Common myeloid progenitor, CD34-positive (primary cell): Measurements from ENCODE around the gene MAB21L2.

Source experiments
- CTCF ChIA-PET: fragments of 350-600 bp; sonication (Branson Sonifier 250); formaldehyde crosslinking; loops from one replicate; lab custom pipeline; 2021; ENCODE audit warnings: antibody characterized with exemption; lab: Charles Lee
- POLR2A ChIA-PET: fragments of 350-600 bp; sonication (Branson Sonifier 250); formaldehyde crosslinking; loops from one replicate; lab custom pipeline; 2021; ENCODE audit warnings: antibody characterized with exemption; lab: Charles Lee
- DNase-seq, 3 donors: peaks; one replicate each; pipeline versions ENCODE4 v3.0.0 to v3.0.0-alpha.2; 2013
- H3K27ac ChIP-seq, 2 experiments: 1 replicate in 1 of 2; 2 replicates in 1 of 2; pipeline ENCODE4 v1.7.0; 2013; ENCODE audit warnings: inconsistent platforms in 2 of 2, low read length in 2 of 2, mild to moderate bottlenecking in 2 of 2, low read depth in 1 of 2, moderate library complexity in 1 of 2; ENCODE audit not compliant: severe bottlenecking in 2 of 2, insufficient read depth in 1 of 2, poor library complexity in 1 of 2
- H3K27me3 ChIP-seq, 5 experiments: replicated peaks in 2 of 5; 1 replicate in 3 of 5; 2 replicates in 2 of 5; pipeline versions ENCODE4 v1.6.1 to v1.7.0; 2013; ENCODE audit warnings: low read length in 4 of 5, mild to moderate bottlenecking in 2 of 5, moderate library complexity in 2 of 5, inconsistent platforms in 1 of 5; ENCODE audit not compliant: insufficient read depth in 5 of 5, control insufficient read depth in 4 of 5
- H3K36me3 ChIP-seq, 4 experiments: 1 replicate in 2 of 4; 2 replicates in 2 of 4; pipeline versions ENCODE4 v1.6.1 to v1.7.0; 2013; ENCODE audit warnings: low read length in 3 of 4, control low read depth in 1 of 4, mild to moderate bottlenecking in 1 of 4; ENCODE audit not compliant: control insufficient read depth in 4 of 4, insufficient read depth in 4 of 4
- H3K4me1 ChIP-seq, 4 experiments: 1 replicate in 3 of 4; 2 replicates in 1 of 4; pipeline versions ENCODE4 v1.6.1 to v1.7.1; 2013; ENCODE audit warnings: low read length in 3 of 4, mild to moderate bottlenecking in 3 of 4, control low read depth in 1 of 4, inconsistent platforms in 1 of 4, moderate library complexity in 1 of 4; ENCODE audit not compliant: control insufficient read depth in 4 of 4, insufficient read depth in 4 of 4; ENCODE audit errors: control extremely low read depth in 1 of 4
- H3K4me3 ChIP-seq, 7 experiments: 1 replicate in 4 of 7; 2 replicates in 3 of 7; pipeline versions ENCODE4 v1.5.1 to v1.7.0; 2013; ENCODE audit warnings: mild to moderate bottlenecking in 7 of 7, low read length in 6 of 7, moderate library complexity in 6 of 7, inconsistent platforms in 2 of 7, low read depth in 2 of 7, control low read depth in 1 of 7; ENCODE audit not compliant: insufficient read depth in 4 of 7, control insufficient read depth in 1 of 7; ENCODE audit errors: extremely low read depth in 1 of 7
- H3K9me3 ChIP-seq, 5 experiments: 1 replicate in 4 of 5; 2 replicates in 1 of 5; pipeline versions ENCODE4 v1.6.1 to v1.7.1; 2013; ENCODE audit warnings: low read length in 4 of 5, mild to moderate bottlenecking in 2 of 5, inconsistent platforms in 1 of 5, low read depth in 1 of 5, moderate library complexity in 1 of 5; ENCODE audit not compliant: control insufficient read depth in 4 of 5, insufficient read depth in 2 of 5; ENCODE audit errors: control extremely low read depth in 1 of 5
- WGBS: methylation state at CpG from one replicate; pipeline ENCODE4 v1.1.5; 2013; ENCODE audit not compliant: insufficient coverage; 5-methylcytosine and 5-hydroxymethylcytosine counted together

The MAB21L2 gene

GRCh38 chr4:150598909-150599308 lies 17.0 kb downstream of the MAB21L2 start:
- CTCF ChIA-PET = interaction anchor here (1.4 kb wide), 1 partner anchor 30 kb away, joined by 3 read pairs; no protein-coding TSS in a partner anchor
- DNase-seq = no peak
- Histone ChIP-seq H3K4me1 (no peaks in the 10 kb centered on the region), H3K4me3 (no peak overlapping the region), H3K27me3 (no peaks in the 10 kb centered on the region), H3K36me3 (peaks cover 0 to 18% (median 7%) of the 10 kb centered on the region in 4 experiments), H3K27ac (no peak overlapping the region), H3K9me3 (no peaks in the 10 kb centered on the region)
- WGBS = 95% methylated on average over 12 of the region's 12 CpGs
- POLR2A ChIA-PET = no interaction called here

- ChIA-PET CTCF (no interaction called here), POLR2A (no interaction called here)
- DNase-seq = no peak
- WGBS = no CpG with 5 or more reads among the region's 1 CpG
- Histone ChIP-seq H3K4me1 (no peaks in the 10 kb centered on the region), H3K9me3 (no peaks in the 10 kb centered on the region), H3K27ac (no peak overlapping the region), H3K4me3 (no peak overlapping the region), H3K36me3 (peaks cover 0 to 18% (median 7%) of the 10 kb centered on the region in 4 experiments), H3K27me3 (no peaks in the 10 kb centered on the region)
These were observed 17.6 kb downstream of the MAB21L2 start for GRCh38 chr4:150599547-150599946.

- no peaks in the 10 kb centered on the region for H3K27me3 ChIP-seq
- H3K4me3 ChIP-seq = no peak overlapping the region
- H3K36me3 ChIP-seq = peaks cover 0 to 18% (median 7%) of the 10 kb centered on the region in 4 experiments
- no peaks in the 10 kb centered on the region for H3K9me3 ChIP-seq
- 96% methylated on average over 5 of the region's 5 CpGs for WGBS
- no peaks in the 10 kb centered on the region for H3K4me1 ChIP-seq
- ChIA-PET CTCF (no interaction called here), POLR2A (no interaction called here)
- DNase-seq = no peak
- no peak overlapping the region for H3K27ac ChIP-seq
These were observed 19.0 kb downstream of the MAB21L2 start for GRCh38 chr4:150600812-150601445.

DNA sequence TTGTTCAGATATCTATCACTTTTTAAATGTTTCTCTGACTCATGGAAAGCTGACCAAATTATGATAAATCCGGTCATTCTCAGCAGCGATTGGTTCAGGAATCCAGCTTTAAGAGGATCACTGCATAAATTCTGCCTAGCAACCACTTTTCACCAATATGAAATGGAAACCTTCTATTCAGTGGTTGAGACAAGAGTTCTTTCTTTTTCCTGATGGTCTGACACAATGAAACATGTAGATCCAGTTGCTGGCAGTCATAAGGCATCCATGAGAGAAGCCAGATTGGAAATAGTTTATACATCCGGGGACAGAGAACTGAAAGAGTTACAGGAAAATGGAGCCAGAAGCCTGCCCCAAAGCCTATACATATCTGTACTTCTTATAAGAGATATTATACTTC lies 27.2 kb downstream of the MAB21L2 start:
- POLR2A ChIA-PET = no interaction called here
- Histone ChIP-seq H3K4me1 (peaks cover 0 to 2% (median 0%) of the 10 kb centered on the region in 4 experiments), H3K9me3 (no peaks in the 10 kb centered on the region), H3K36me3 (peaks cover 0 to 2% (median under 1%) of the 10 kb centered on the region in 4 experiments), H3K27ac (no peak overlapping the region), H3K27me3 (no peaks in the 10 kb centered on the region), H3K4me3 (no peak overlapping the region)
- WGBS = 100% methylated on average over 2 of the region's 3 CpGs
- CTCF ChIA-PET = interaction anchor here (1.5 kb wide), 1 partner anchor 60 kb away, joined by 3 read pairs; no protein-coding TSS in a partner anchor
- no peak for DNase-seq

- Histone ChIP-seq H3K4me3 (peak overlapping the region in 2 of 7 experiments; percentile 55 to 66), H3K27me3 (no peaks in the 10 kb centered on the region), H3K27ac (peak overlapping the region in 1 of 2 experiments; percentile 66), H3K36me3 (peaks cover 0 to 14% (median 5%) of the 10 kb centered on the region in 4 experiments), H3K9me3 (peaks cover 0 to 4% (median 0%) of the 10 kb centered on the region in 5 experiments), H3K4me1 (peaks cover 0 to 3% (median 0%) of the 10 kb centered on the region in 4 experiments)
- 44% methylated on average over 1 of the region's 1 CpG for WGBS
- POLR2A ChIA-PET = interaction anchor here (0.6 kb wide), 1 partner anchor 243 kb away, joined by 3 read pairs; no protein-coding TSS in a partner anchor
- CTCF ChIA-PET = interaction anchor here (1.0 kb wide), 1 partner anchor 33 kb away, joined by 3 read pairs; no protein-coding TSS in a partner anchor
- DNase-seq = peak in 2 of 3 donors; percentile 8 to 21
These were observed 37.1 kb downstream of the MAB21L2 start for GRCh38 chr4:150619042-150619441.

DNA sequence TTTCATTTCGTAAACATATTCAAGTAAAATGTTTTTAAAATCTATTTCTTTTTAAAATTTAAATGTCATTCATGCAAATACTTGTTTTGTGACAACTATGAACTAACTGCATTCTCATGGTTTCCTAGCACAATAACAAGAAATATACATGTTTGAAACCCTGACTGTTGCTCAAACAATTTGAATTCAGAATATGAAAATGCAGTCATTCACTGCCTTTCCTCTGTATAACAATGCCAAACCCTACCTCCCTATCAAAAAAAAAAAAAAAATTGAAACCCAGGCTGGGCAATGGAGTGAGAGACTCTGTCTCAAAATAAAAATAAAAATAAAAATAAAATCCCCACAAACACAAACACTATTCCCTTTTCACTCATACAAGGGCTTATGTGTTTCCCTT lies 42.1 kb downstream of the MAB21L2 start:
- H3K4me1 ChIP-seq = peaks cover 0 to 3% (median 0%) of the 10 kb centered on the region in 4 experiments
- no peak for DNase-seq
- H3K9me3 ChIP-seq = peaks cover 0 to 4% (median 0%) of the 10 kb centered on the region in 5 experiments
- no peaks in the 10 kb centered on the region for H3K27me3 ChIP-seq
- ChIA-PET CTCF (no interaction called here), POLR2A (no interaction called here)
- peaks cover 0 to 4% (median 1%) of the 10 kb centered on the region in 4 experiments for H3K36me3 ChIP-seq
- H3K27ac ChIP-seq = no peak overlapping the region
- WGBS = no CpG with 5 or more reads among the region's 1 CpG
- no peak overlapping the region for H3K4me3 ChIP-seq

DNA sequence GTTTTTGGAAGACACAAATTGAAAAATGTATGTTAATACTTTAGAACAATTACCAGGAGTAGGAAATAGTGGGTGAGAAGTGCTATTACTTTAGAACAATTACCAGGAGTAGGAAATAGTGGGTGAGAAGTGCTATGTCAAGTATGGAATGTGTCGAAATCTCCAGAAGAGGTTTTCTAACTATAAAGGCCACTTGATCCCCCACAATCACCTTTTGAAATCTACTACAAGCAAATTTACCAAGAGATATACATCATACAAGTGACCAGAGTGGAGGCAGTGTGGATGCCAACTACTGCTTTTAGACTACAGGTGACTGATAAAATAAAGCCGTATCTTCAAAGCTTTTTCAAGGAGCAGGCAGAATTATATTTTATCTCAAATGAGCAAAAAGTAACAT lies 43.1 kb downstream of the MAB21L2 start:
- Histone ChIP-seq H3K27me3 (no peaks in the 10 kb centered on the region), H3K36me3 (peaks cover 0 to 4% (median 1%) of the 10 kb centered on the region in 4 experiments), H3K9me3 (peaks cover 0 to 4% (median 0%) of the 10 kb centered on the region in 5 experiments), H3K4me3 (no peak overlapping the region), H3K27ac (no peak overlapping the region), H3K4me1 (no peaks in the 10 kb centered on the region)
- WGBS = no CpG with 5 or more reads among the region's 2 CpGs
- ChIA-PET CTCF (no interaction called here), POLR2A (no interaction called here)
- no peak for DNase-seq
